Right lobe of liver (tissue), 4 donors: ENCODE measurements around the gene PRTFDC1.

Experiments used
- CTCF ChIP-seq, 4 donors: fragments of 200-600 bp in 3 of 4; fragments of 450-650 bp in 1 of 4; IDR thresholded peaks; one replicate each; pipeline versions ENCODE4 v1.5.1 to v1.8.0; 2016 to 2022; ENCODE audit warnings: antibody characterized with exemption in 4 of 4, mild to moderate bottlenecking in 2 of 4
- POLR2A ChIP-seq: fragments of 450-650 bp; IDR thresholded peaks from one replicate; pipeline ENCODE4 v1.6.1; 2017; ENCODE audit warnings: antibody characterized with exemption, mild to moderate bottlenecking
- donor health status: DM: no; HTN: no; CAD: no.
- donor health status: DM: no; HTN: no; CAD: no.
- donor health status: DM: no; HTN: yes; CAD: no.

- TF ChIP-seq CTCF (IDR thresholded peaks at IDR 0.05) (peak; percentile 32 to 48 (median 42)), POLR2A (no peak)
Observed at GRCh38 chr10:24952707-24953645, 570 bp upstream of the PRTFDC1 start.
